Epidermal melanocyte (primary cell): ENCODE results near the gene TBC1D3D.
"Not testable (repeated sequence)": the region's sequence is repeated elsewhere in the genome, so short reads cannot be mapped to it uniquely, and the experiment has no call there.

Experiments used
- DNase-seq: peaks from one replicate; pipeline ENCODE4 v3.0.0; 2011; ENCODE audit warnings: low spot score; ENCODE audit not compliant: insufficient read length

TBC1D3D gene

DNA sequence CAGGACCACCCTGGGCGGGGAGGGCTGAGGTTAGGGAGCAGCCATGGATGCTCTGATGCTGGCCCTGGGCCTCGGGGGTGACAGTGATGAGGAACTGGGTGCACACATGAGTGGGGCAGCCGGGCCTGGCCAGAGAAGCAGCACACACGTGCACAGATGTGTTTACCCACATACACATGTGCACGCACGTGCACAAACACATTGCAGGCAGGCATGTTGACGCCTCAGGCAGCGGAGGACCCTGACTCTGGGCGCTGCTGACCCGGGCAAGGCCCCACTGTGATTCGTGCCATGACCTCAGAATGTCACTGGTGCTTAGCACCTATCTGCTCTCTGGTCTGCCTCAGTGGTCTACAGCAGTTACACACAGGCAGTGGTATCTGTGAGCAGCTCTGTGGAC is at the start of gene TBC1D3D:
Gene TBC1D3D, plus strand, starts transcription at position 301 of the 400 bp plus-strand sequence. CDS start 1,585 bp downstream, outside the sequence.
- not testable (repeated sequence) for DNase-seq

DNA sequence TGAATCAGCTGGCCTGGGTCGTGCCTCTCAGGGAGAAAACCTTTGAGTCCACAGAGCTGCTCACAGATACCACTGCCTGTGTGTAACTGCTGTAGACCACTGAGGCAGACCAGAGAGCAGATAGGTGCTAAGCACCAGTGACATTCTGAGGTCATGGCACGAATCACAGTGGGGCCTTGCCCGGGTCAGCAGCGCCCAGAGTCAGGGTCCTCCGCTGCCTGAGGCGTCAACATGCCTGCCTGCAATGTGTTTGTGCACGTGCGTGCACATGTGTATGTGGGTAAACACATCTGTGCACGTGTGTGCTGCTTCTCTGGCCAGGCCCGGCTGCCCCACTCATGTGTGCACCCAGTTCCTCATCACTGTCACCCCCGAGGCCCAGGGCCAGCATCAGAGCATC is 14.8 kb upstream of the TBC1D3D start, which contains the start of gene TBC1D3L:
Gene TBC1D3L, minus strand, starts transcription at position 101 of the 400 bp plus-strand sequence. CDS start 1,540 bp downstream, outside the sequence.
- not testable (repeated sequence) for DNase-seq
